HAP-1 (cell line): ENCODE measurements around the gene TPSD1.
A peak's percentile ranks its signal among the peaks of the same experiment; 100 is the strongest.
"Not testable (repeated sequence)": the region's sequence is repeated elsewhere in the genome, so short reads cannot be mapped to it uniquely, and the experiment has no call there.

ENCODE experiments used
- DNase-seq, 2 experiments: peaks; one replicate each; pipeline ENCODE4 v3.0.0-alpha.2; 2016 to 2020; ENCODE audit warnings: low spot score in 2 of 2
- H3K27me3 ChIP-seq: fragments of 250-450 bp; sonication (Bioruptor Pico); 2 replicates; pipeline ENCODE4 v1.5.1; 2020; ENCODE audit warnings: low read depth, mild to moderate bottlenecking, moderate library complexity
- H3K36me3 ChIP-seq: fragments of 250-450 bp; sonication (Bioruptor Pico); replicated peaks from 2 replicates; pipeline ENCODE4 v1.5.1; 2020; ENCODE audit warnings: mild to moderate bottlenecking
- H3K4me1 ChIP-seq: fragments of 250-450 bp; sonication (Bioruptor Pico); 2 replicates; pipeline ENCODE4 v1.5.1; 2020; ENCODE audit warnings: mild to moderate bottlenecking
- H3K4me3 ChIP-seq: fragments of 250-450 bp; sonication (Bioruptor Pico); 2 replicates; pipeline ENCODE4 v1.5.1; 2020; ENCODE audit warnings: mild to moderate bottlenecking, moderate library complexity
- H3K9me3 ChIP-seq: fragments of 250-450 bp; sonication (Bioruptor Pico); 2 replicates; pipeline ENCODE4 v1.5.1; 2020; ENCODE audit warnings: mild to moderate bottlenecking, moderate library complexity
- in situ Hi-C: fragments of 300-500 bp; cut with MboI; formaldehyde crosslinking; loops from 3 replicates; pipeline ENCODE4 v1.14.3; 2020; ENCODE audit warnings: low sequenced_read_pairs, inconsistent platforms, mixed read lengths

TPSD1 gene

GRCh38 chr16:1292208-1292607 is 36.3 kb downstream of the TPSD1 start:
- H3K4me1 ChIP-seq, H3K9me3 ChIP-seq, DNase-seq, H3K36me3 ChIP-seq, H3K4me3 ChIP-seq, in situ Hi-C loops: not testable (repeated sequence)
- H3K27me3 ChIP-seq = peaks cover 43% of the 10 kb centered on the region

- peaks cover 42% of the 10 kb centered on the region for H3K27me3 ChIP-seq
- DNase-seq, H3K4me3 ChIP-seq, in situ Hi-C loops, H3K9me3 ChIP-seq, H3K4me1 ChIP-seq, H3K36me3 ChIP-seq: not testable (repeated sequence)
Observed at GRCh38 chr16:1292808-1293207, 36.9 kb downstream of the TPSD1 start.

GRCh38 chr16:1293921-1294656 is 38.2 kb downstream of the TPSD1 start:
- Histone ChIP-seq H3K36me3 (no peaks in the 10 kb centered on the region), H3K9me3 (no peaks in the 10 kb centered on the region), H3K4me1 (no peaks in the 10 kb centered on the region), H3K27me3 (peaks cover 35% of the 10 kb centered on the region), H3K4me3 (no peak overlapping the region)
- DNase-seq = no peak
- in situ Hi-C loops = no loop called here

- in situ Hi-C loops = no loop called here
- no peaks in the 10 kb centered on the region for H3K36me3 ChIP-seq
- H3K4me1 ChIP-seq = no peaks in the 10 kb centered on the region
- no peak overlapping the region for H3K4me3 ChIP-seq
- H3K9me3 ChIP-seq = no peaks in the 10 kb centered on the region
- peaks cover 29% of the 10 kb centered on the region for H3K27me3 ChIP-seq
- DNase-seq = no peak
Observed at GRCh38 chr16:1295465-1295864, 39.6 kb downstream of the TPSD1 start.

- in situ Hi-C loops, H3K4me3 ChIP-seq, H3K9me3 ChIP-seq, DNase-seq, H3K4me1 ChIP-seq, H3K36me3 ChIP-seq: not testable (repeated sequence)
- H3K27me3 ChIP-seq = peaks cover 24% of the 10 kb centered on the region
Observed at GRCh38 chr16:1296688-1297017, 40.8 kb downstream of the TPSD1 start.

GRCh38 chr16:1297018-1297696 is 41.3 kb downstream of the TPSD1 start:
- no peaks in the 10 kb centered on the region for H3K4me1 ChIP-seq
- in situ Hi-C loops = no loop called here
- no peaks in the 10 kb centered on the region for H3K36me3 ChIP-seq
- H3K27me3 ChIP-seq = peaks cover 24% of the 10 kb centered on the region
- H3K4me3 ChIP-seq = no peak overlapping the region
- H3K9me3 ChIP-seq = no peaks in the 10 kb centered on the region
- no peak for DNase-seq

- no peak for DNase-seq
- Histone ChIP-seq H3K9me3 (no peaks in the 10 kb centered on the region), H3K4me1 (no peaks in the 10 kb centered on the region; the same call in 1 of the 2 replicates), H3K36me3 (no peaks in the 10 kb centered on the region), H3K27me3 (peaks cover 24% of the 10 kb centered on the region), H3K4me3 (no peak overlapping the region)
- in situ Hi-C loops = no loop called here
Observed at GRCh38 chr16:1298406-1298805, 42.5 kb downstream of the TPSD1 start.

GRCh38 chr16:1299012-1299867 is 43.4 kb downstream of the TPSD1 start:
- in situ Hi-C loops = no loop called here

GRCh38 chr16:1299868-1300203 is 44.0 kb downstream of the TPSD1 start:
- H3K9me3 ChIP-seq = no peaks in the 10 kb centered on the region
- H3K4me3 ChIP-seq = no peak overlapping the region
- peaks cover 24% of the 10 kb centered on the region for H3K27me3 ChIP-seq
- no peaks in the 10 kb centered on the region for H3K36me3 ChIP-seq
- no peak for DNase-seq
- H3K4me1 ChIP-seq = no peaks in the 10 kb centered on the region; the same call in 1 of the 2 replicates
- in situ Hi-C loops = no loop called here

More at GRCh38 chr16:1299012-1299867, 43.4 kb downstream of the TPSD1 start:
- Histone ChIP-seq H3K4me3 (no peak overlapping the region), H3K27me3 (peaks cover 24% of the 10 kb centered on the region), H3K36me3 (no peaks in the 10 kb centered on the region), H3K4me1 (no peaks in the 10 kb centered on the region; the same call in 1 of the 2 replicates), H3K9me3 (no peaks in the 10 kb centered on the region)
- DNase-seq = no peak

- H3K9me3 ChIP-seq = no peaks in the 10 kb centered on the region
- in situ Hi-C loops = no loop called here
- peak overlapping the region; percentile 18 for H3K4me3 ChIP-seq
- no peaks in the 10 kb centered on the region; the same call in 1 of the 2 replicates for H3K4me1 ChIP-seq
- peak; percentile 43 to 88 for DNase-seq
- no peaks in the 10 kb centered on the region for H3K36me3 ChIP-seq
- H3K27me3 ChIP-seq = peaks cover 24% of the 10 kb centered on the region
Observed at GRCh38 chr16:1300664-1301476, 45.0 kb downstream of the TPSD1 start.

GRCh38 chr16:1301562-1301961 is 45.7 kb downstream of the TPSD1 start:
- Histone ChIP-seq H3K27me3 (peaks cover 22% of the 10 kb centered on the region), H3K36me3 (no peaks in the 10 kb centered on the region), H3K4me1 (no peaks in the 10 kb centered on the region; the same call in 1 of the 2 replicates), H3K9me3 (no peaks in the 10 kb centered on the region), H3K4me3 (no peak overlapping the region)
- no peak for DNase-seq
- in situ Hi-C loops = no loop called here

- in situ Hi-C loops = no loop called here
- no peak for DNase-seq
- Histone ChIP-seq H3K4me1 (no peaks in the 10 kb centered on the region; the same call in 1 of the 2 replicates), H3K9me3 (no peaks in the 10 kb centered on the region), H3K27me3 (no peaks in the 10 kb centered on the region; the same call in 1 of the 2 replicates), H3K36me3 (no peaks in the 10 kb centered on the region), H3K4me3 (no peak overlapping the region)
Observed at GRCh38 chr16:1305823-1306222, 50.0 kb downstream of the TPSD1 start.

- no peak overlapping the region for H3K4me3 ChIP-seq
- no peaks in the 10 kb centered on the region for H3K27me3 ChIP-seq
- in situ Hi-C loops = no loop called here
- no peak for DNase-seq
- no peaks in the 10 kb centered on the region for H3K9me3 ChIP-seq
- H3K4me1 ChIP-seq = peaks cover 4% of the 10 kb centered on the region
- H3K36me3 ChIP-seq = peaks cover under 1% of the 10 kb centered on the region; the same call in 1 of the 2 replicates
Observed at GRCh38 chr16:1306334-1306733, 50.5 kb downstream of the TPSD1 start.
